D721Med (cell line): ENCODE measurements around the gene PSME3IP1.
"Not testable (repeated sequence)": the region's sequence is repeated elsewhere in the genome, so short reads cannot be mapped to it uniquely, and the experiment has no call there.

Source experiments
- DNase-seq: peaks from one replicate; pipeline ENCODE4 v3.0.0; 2011; ENCODE audit warnings: low spot score; ENCODE audit not compliant: insufficient read length
- FAIRE-seq: peaks from 2 replicates; lab custom pipeline; 2011; peaks lifted over from hg19 to GRCh38; lab: Jason Lieb, UNC
- TF ChIP-seq, protein P1 (sequence below): IDR thresholded peaks from 2 replicates; pipeline ENCODE4 v1.5.1; 2012; ENCODE audit warnings: mild to moderate bottlenecking, control low read depth; ENCODE audit not compliant: insufficient read depth; ENCODE audit errors: missing control alignments

PSME3IP1 gene

GRCh38 chr16:57112403-57113041, 73.3 kb downstream of the PSME3IP1 start:
- TF ChIP-seq, protein P1, sequence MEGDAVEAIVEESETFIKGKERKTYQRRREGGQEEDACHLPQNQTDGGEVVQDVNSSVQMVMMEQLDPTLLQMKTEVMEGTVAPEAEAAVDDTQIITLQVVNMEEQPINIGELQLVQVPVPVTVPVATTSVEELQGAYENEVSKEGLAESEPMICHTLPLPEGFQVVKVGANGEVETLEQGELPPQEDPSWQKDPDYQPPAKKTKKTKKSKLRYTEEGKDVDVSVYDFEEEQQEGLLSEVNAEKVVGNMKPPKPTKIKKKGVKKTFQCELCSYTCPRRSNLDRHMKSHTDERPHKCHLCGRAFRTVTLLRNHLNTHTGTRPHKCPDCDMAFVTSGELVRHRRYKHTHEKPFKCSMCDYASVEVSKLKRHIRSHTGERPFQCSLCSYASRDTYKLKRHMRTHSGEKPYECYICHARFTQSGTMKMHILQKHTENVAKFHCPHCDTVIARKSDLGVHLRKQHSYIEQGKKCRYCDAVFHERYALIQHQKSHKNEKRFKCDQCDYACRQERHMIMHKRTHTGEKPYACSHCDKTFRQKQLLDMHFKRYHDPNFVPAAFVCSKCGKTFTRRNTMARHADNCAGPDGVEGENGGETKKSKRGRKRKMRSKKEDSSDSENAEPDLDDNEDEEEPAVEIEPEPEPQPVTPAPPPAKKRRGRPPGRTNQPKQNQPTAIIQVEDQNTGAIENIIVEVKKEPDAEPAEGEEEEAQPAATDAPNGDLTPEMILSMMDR, result no peak
- FAIRE-seq, result no peak
- DNase-seq, result no peak

GRCh38 chr16:57111420-57111819, 74.4 kb downstream of the PSME3IP1 start:
- TF ChIP-seq, protein P1, result no peak
- FAIRE-seq, result no peak
- DNase-seq, result no peak

DNA sequence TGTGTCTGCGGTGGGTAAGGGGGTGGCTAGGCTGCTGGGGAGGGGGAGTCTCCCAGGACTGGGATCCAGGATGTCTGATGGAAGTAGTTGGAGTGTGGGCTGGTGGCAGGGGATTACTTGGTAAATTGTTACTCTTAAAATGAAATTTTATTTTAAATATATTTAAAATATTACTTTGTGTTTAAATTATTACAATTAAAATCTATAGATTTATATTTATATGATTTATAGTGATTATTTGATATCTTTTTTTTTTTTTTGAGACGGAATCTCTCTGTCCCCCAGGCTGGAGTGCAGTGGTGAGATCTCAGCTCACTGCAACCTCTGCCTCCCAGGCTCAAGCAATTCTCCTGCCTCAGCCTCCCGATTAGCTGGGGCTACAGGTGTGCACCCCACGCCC, 74.9 kb downstream of the PSME3IP1 start:
- no peak for FAIRE-seq
- TF ChIP-seq, protein P1, result no peak
- no peak for DNase-seq

DNA sequence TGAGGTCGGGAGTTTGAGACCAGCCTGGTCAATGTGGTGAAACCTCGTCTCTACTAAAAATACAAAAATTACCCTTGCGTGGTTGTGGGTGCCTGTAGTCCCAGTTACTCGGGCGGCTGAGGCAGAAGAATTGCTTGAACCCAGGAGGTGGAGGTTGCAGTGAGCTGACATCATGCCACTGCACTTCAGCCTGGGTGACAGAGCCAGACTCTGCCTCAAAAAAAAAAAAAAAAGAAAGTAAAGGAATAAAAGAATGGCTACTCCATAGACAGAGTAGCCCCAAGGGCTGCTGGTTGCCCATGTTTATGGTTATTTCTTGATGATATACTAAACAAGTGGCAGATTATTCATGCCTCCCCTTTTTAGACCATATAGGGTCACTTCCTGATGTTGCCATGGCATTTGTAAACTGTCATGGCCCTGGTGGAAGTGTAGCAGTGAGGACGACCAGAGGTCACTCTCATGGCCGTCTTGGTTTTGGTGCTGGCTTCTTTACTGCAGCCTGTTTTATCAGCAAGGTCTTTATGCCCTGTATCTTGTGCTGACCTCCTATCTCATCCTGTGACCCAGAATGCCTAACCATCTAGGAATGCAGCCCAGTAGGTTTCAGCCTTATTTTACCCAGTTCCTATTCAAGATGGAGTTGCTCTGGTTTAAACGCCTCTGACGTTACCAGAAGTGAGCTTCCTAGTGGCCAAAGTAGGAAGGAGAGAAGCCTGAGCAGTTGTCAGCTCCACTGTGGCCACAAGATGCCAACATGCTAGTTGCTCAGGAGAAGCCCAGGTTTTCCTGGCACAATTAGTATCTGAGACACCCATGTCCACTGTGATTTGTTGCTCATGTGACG, 76.4 kb downstream of the PSME3IP1 start:
- not testable (repeated sequence) for FAIRE-seq

GRCh38 chr16:57108432-57108831, 77.4 kb downstream of the PSME3IP1 start:
- TF ChIP-seq, protein P1, result no peak

More for the DNA sequence above, 76.4 kb downstream of the PSME3IP1 start:
- DNase-seq, result not testable (repeated sequence)

DNA sequence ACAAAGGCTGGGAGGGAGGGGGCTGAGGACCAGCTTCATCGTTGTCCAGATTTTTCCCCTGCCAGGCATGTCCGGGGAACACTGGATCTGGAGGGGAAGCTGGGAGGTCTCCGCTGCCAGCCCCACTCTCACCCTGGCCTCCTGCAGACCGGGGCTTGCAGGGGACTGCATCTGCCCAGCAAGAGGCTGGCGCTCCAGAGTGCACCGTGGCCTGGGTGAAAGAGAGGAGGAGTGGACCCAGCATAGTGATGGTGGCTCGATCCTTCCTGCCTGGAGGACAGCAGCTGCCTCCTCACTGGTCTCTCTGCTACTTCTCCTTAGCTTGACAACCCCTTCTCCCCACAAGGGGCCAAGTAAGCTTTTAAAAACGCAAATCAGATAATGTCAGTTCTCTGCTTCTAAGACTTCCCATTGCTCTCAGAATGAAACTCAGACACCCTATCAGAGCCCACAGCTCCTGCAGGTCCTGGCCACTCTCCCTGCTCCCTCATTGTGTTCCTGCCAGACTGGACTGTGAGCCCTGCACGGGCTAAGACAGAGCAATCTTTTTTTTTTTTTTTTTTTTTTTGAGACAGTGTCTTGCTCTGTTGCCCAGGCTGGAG, 78.4 kb downstream of the PSME3IP1 start:
- no peak for DNase-seq
- no peak for FAIRE-seq
- TF ChIP-seq, protein P1, result no peak

More at GRCh38 chr16:57108432-57108831, 77.4 kb downstream of the PSME3IP1 start:
- DNase-seq (no peak), FAIRE-seq (no peak)

GRCh38 chr16:57106767-57107166, 79.1 kb downstream of the PSME3IP1 start:
- no peak for DNase-seq
- FAIRE-seq, result no peak
- TF ChIP-seq, protein P1, result no peak
